ENCODE data around the gene LHX1. TPM values are rescaled to one million over a fixed set of nuclear protein-coding genes. Genes with fewer than 3 reads are reported as not detected.

LHX1 gene
- total and polyA plus RNA-seq, 9 of the 15 experiments (the other 6 are each of a cell fraction or from before 2014, with no cell fraction given), result 0.05 to 0.64 (median 0.07) TPM; not detected in 6

DNA sequence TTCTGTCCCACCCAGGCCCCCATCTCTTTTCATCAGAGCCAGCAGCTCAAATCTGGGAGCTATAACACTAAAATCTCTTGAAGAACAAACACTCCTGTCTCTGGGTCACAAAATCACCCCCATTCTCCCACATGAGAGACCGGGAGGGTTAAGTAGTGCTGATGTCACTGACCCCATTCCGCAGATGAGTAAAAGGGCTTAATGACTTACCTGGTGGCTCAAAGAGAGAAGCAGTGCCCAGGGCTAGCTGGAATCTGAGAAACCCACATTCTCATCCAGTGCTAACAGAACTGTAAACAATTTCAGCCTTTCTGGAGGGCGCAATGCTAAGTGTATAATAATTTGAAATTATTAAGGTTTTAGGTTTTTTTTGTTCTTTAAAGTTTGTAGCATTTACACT lies 26.3 kb upstream of the LHX1 start:
- peaks cover 7 to 25% of the 10 kb centered on the region in 2 experiments; a peak in 4 of 5 replicates for H3K27me3 ChIP-seq (ENCODE audit: control insufficient read depth in 2 of 2, insufficient read depth in 2 of 2, low read length in 2 of 2)
- H3K9ac ChIP-seq (ENCODE audit: insufficient read depth in 1 of 2, low read depth in 2 of 2, low read length in 2 of 2), result no peak overlapping the region
- BruUV-seq (replicated peaks), result no TSS peak
- intact Hi-C loops (cut with micrococcal nuclease), result no loop called here
- no peaks in the 10 kb centered on the region for H3K9me1 ChIP-seq (ENCODE audit: control insufficient read depth, insufficient read depth, low read length)
- H3K27ac ChIP-seq (ENCODE audit: extremely low read depth, low read depth, low read length), result no peak overlapping the region
- in situ Hi-C loops (cut with MboI), result no loop called here
- ChIA-PET POLR2A (no interaction called here), CTCF (ENCODE audit: low intra/inter-chr PET ratio) (no interaction called here)
- no peak overlapping the region for H3K4me2 ChIP-seq (ENCODE audit: insufficient read depth, low read length)
- no peak for ATAC-seq
- H4K20me1 ChIP-seq (replicated peaks; ENCODE audit: control insufficient read depth, insufficient read depth, low read length), result no peaks in the 10 kb centered on the region
- no peak for FAIRE-seq
- no peaks in the 10 kb centered on the region for H3K9me3 ChIP-seq (replicated peaks; ENCODE audit: control insufficient read depth, insufficient read depth, low read depth, low read length)
- no peaks in the 10 kb centered on the region for H3K36me3 ChIP-seq (ENCODE audit: control insufficient read depth, insufficient read depth, low read length)
- no peak overlapping the region for H2AFZ ChIP-seq (ENCODE audit: low read depth, low read length)
- 0% methylated on average over 3 of the region's 3 CpGs for WGBS (ENCODE audit: insufficient coverage, low coverage, missing lambda C conversion rate)
- H3K79me2 ChIP-seq (ENCODE audit: control insufficient read depth, insufficient read depth, low read length), result no peaks in the 10 kb centered on the region
- H3K4me3 ChIP-seq, result no peak overlapping the region
- DNase-seq (ENCODE audit: extremely low read depth in 1 of 4, low spot score in 3 of 4), result no peak
- H3K4me1 ChIP-seq (replicated peaks in 1 of 2; ENCODE audit: control insufficient read depth in 2 of 2, insufficient read depth in 2 of 2, low read length in 2 of 2), result no peaks in the 10 kb centered on the region
- TF ChIP-seq MNT (conservative IDR thresholded peaks at IDR 0.05) (no peak), RUNX1 (IDR thresholded peaks at IDR 0.05; ENCODE audit: low read depth) (no peak), CEBPB (tag; IDR thresholded peaks at IDR 0.05) (no peak), SAP30 (IDR thresholded peaks at IDR 0.05; ENCODE audit: borderline replicate concordance, insufficient read depth, low read depth, low read length, poor library complexity, severe bottlenecking) (no peak), ADNP (tag; IDR thresholded peaks at IDR 0.05) (no peak), ZFX (CRISPR knock-in tag; IDR thresholded peaks at IDR 0.05) (no peak), CBX1 (IDR thresholded peaks at IDR 0.05; ENCODE audit: low read depth) (no peak), GABPB1 (CRISPR knock-in tag; IDR thresholded peaks at IDR 0.05) (no peak), TRIM28 (IDR thresholded peaks at IDR 0.05) (no peak), BRCA1 (IDR thresholded peaks at IDR 0.05) (no peak), BRCA1 (CRISPR knock-in tag; IDR thresholded peaks at IDR 0.05) (no peak), MCM2 (IDR thresholded peaks at IDR 0.05; ENCODE audit: low read depth) (no peak), ZNF280B (CRISPR knock-in tag; IDR thresholded peaks at IDR 0.05) (no peak)
- TF ChIP-seq, protein P1, sequence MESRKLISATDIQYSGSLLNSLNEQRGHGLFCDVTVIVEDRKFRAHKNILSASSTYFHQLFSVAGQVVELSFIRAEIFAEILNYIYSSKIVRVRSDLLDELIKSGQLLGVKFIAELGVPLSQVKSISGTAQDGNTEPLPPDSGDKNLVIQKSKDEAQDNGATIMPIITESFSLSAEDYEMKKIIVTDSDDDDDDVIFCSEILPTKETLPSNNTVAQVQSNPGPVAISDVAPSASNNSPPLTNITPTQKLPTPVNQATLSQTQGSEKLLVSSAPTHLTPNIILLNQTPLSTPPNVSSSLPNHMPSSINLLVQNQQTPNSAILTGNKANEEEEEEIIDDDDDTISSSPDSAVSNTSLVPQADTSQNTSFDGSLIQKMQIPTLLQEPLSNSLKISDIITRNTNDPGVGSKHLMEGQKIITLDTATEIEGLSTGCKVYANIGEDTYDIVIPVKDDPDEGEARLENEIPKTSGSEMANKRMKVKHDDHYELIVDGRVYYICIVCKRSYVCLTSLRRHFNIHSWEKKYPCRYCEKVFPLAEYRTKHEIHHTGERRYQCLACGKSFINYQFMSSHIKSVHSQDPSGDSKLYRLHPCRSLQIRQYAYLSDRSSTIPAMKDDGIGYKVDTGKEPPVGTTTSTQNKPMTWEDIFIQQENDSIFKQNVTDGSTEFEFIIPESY (CRISPR knock-in tag; IDR thresholded peaks at IDR 0.05), result no peak
- TF ChIP-seq, protein P2, sequence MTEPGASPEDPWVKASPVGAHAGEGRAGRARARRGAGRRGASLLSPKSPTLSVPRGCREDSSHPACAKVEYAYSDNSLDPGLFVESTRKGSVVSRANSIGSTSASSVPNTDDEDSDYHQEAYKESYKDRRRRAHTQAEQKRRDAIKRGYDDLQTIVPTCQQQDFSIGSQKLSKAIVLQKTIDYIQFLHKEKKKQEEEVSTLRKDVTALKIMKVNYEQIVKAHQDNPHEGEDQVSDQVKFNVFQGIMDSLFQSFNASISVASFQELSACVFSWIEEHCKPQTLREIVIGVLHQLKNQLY (CRISPR knock-in tag; conservative IDR thresholded peaks at IDR 0.05), result no peak
- TF ChIP-seq, protein P3, sequence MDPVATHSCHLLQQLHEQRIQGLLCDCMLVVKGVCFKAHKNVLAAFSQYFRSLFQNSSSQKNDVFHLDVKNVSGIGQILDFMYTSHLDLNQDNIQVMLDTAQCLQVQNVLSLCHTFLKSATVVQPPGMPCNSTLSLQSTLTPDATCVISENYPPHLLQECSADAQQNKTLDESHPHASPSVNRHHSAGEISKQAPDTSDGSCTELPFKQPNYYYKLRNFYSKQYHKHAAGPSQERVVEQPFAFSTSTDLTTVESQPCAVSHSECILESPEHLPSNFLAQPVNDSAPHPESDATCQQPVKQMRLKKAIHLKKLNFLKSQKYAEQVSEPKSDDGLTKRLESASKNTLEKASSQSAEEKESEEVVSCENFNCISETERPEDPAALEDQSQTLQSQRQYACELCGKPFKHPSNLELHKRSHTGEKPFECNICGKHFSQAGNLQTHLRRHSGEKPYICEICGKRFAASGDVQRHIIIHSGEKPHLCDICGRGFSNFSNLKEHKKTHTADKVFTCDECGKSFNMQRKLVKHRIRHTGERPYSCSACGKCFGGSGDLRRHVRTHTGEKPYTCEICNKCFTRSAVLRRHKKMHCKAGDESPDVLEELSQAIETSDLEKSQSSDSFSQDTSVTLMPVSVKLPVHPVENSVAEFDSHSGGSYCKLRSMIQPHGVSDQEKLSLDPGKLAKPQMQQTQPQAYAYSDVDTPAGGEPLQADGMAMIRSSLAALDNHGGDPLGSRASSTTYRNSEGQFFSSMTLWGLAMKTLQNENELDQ (CRISPR knock-in tag; IDR thresholded peaks at IDR 0.05; ENCODE audit: borderline replicate concordance), result no peak
